SK-N-SH (cell line): ENCODE data around the gene NRG3.

Experiments
- CTCF ChIP-seq: fragments of 200-600 bp; sonication (generic); IDR thresholded peaks from 2 replicates; pipeline ENCODE4 v1.6.1; 2017; ENCODE audit warnings: antibody characterized with exemption, mild to moderate bottlenecking, moderate library complexity
- ELF1 ChIP-seq: IDR thresholded peaks from 2 replicates; pipeline ENCODE4 v1.4.0; 2012
- EZH2phosphoT487 ChIP-seq: fragments of 200-600 bp; sonication (generic); IDR thresholded peaks from 2 replicates; pipeline ENCODE4 v1.6.1; 2017; ENCODE audit warnings: low read depth, mixed run types, mild to moderate bottlenecking, antibody characterized with exemption, moderate library complexity, borderline replicate concordance
- FOSL2 ChIP-seq: IDR thresholded peaks from 2 replicates; pipeline ENCODE4 v1.4.0; 2012; ENCODE audit warnings: low read depth, mild to moderate bottlenecking, moderate library complexity, borderline replicate concordance
- FOXJ3 ChIP-seq: sonication (generic); formaldehyde crosslinking; IDR thresholded peaks from 2 replicates; pipeline ENCODE4 v1.5.1; 2020; ENCODE audit warnings: mild to moderate bottlenecking, missing genetic modification reagents
- GABPA ChIP-seq: IDR thresholded peaks from 2 replicates; pipeline ENCODE4 v1.4.0; 2012; ENCODE audit warnings: low read depth, mild to moderate bottlenecking
- POLR2AphosphoS5 ChIP-seq: IDR thresholded peaks from 2 replicates; pipeline ENCODE4 v1.6.1; 2012; ENCODE audit warnings: low read depth, low read length
- RAD21 ChIP-seq: IDR thresholded peaks from 2 replicates; pipeline ENCODE4 v1.6.1; 2012; ENCODE audit warnings: mild to moderate bottlenecking, low read length
- RFX5 ChIP-seq: IDR thresholded peaks from 2 replicates; pipeline ENCODE4 v1.6.1; 2012; ENCODE audit warnings: mild to moderate bottlenecking, improper control_type of control experiment, low read length
- SMC3 ChIP-seq: IDR thresholded peaks from 2 replicates; pipeline ENCODE4 v1.6.1; 2012; ENCODE audit warnings: low read depth, low read length, improper control_type of control experiment
- TAF1 ChIP-seq: IDR thresholded peaks from 2 replicates; pipeline ENCODE4 v1.6.1; 2012; ENCODE audit warnings: low read depth, mild to moderate bottlenecking, low read length, moderate library complexity, borderline replicate concordance
- TCF12 ChIP-seq: IDR thresholded peaks from 2 replicates; pipeline ENCODE4 v1.4.0; 2012
- USF2 ChIP-seq: fragments of 150-350 bp; IDR thresholded peaks from 2 replicates; pipeline ENCODE4 v1.6.1; 2017; ENCODE audit warnings: antibody characterized with exemption, low read length, low read depth, borderline replicate concordance
- YY1 ChIP-seq: IDR thresholded peaks from 2 replicates; pipeline ENCODE4 v1.4.0; 2012; ENCODE audit warnings: low read depth, mild to moderate bottlenecking

- no peak for TF ChIP-seq POLR2AphosphoS5
- no peak for TF ChIP-seq RAD21
- no peak for TF ChIP-seq YY1
- TF ChIP-seq RFX5: no peak
- no peak for TF ChIP-seq GABPA
- no peak for TF ChIP-seq EZH2phosphoT487
- no peak for TF ChIP-seq ELF1
- TF ChIP-seq TAF1: no peak
- peak; percentile 52 for TF ChIP-seq TCF12
- TF ChIP-seq USF2: no peak
- TF ChIP-seq SMC3: no peak
- TF ChIP-seq FOSL2: peak; percentile 48; the same call in 1 of the 2 replicates
- TF ChIP-seq CTCF: no peak
- no peak for TF ChIP-seq FOXJ3 (CRISPR knock-in tag)
These were observed 999.7 kb downstream of the NRG3 start for GRCh38 chr10:82874671-82875070.
